Epidermal melanocyte (primary cell): ENCODE data around the gene AGBL2.
"Not testable (repeated sequence)": the region's sequence is repeated elsewhere in the genome, so short reads cannot be mapped to it uniquely, and the experiment has no call there.

Experiments
- DNase-seq: peaks from one replicate; pipeline ENCODE4 v3.0.0; 2011; ENCODE audit warnings: low spot score; ENCODE audit not compliant: insufficient read length

Gene AGBL2

GRCh38 chr11:47715082-47715669, at the start of gene AGBL2:
TSS of gene AGBL2 (minus strand) at chr11:47715369. CDS start at chr11:47714650, 719 bp downstream.
- peak; percentile 69 for DNase-seq

- not testable (repeated sequence) for DNase-seq
Measured at GRCh38 chr11:47759291-47759690, 44.1 kb upstream of the AGBL2 start.

- no peak for DNase-seq
Measured at GRCh38 chr11:47756208-47756607, 41.0 kb upstream of the AGBL2 start.

GRCh38 chr11:47750725-47751124, 35.6 kb upstream of the AGBL2 start:
- DNase-seq = no peak

GRCh38 chr11:47742494-47742893, 27.3 kb upstream of the AGBL2 start:
- DNase-seq = not testable (repeated sequence)

GRCh38 chr11:47737817-47738216, 22.6 kb upstream of the AGBL2 start:
- not testable (repeated sequence) for DNase-seq

GRCh38 chr11:47732271-47732670, 17.1 kb upstream of the AGBL2 start:
- no peak for DNase-seq

GRCh38 chr11:47731475-47731874, 16.3 kb upstream of the AGBL2 start:
- DNase-seq = no peak

- DNase-seq = no peak
Measured at GRCh38 chr11:47726878-47727514, 11.8 kb upstream of the AGBL2 start.

GRCh38 chr11:47726118-47726442, 10.9 kb upstream of the AGBL2 start:
- no peak for DNase-seq

- DNase-seq = no peak
Measured at GRCh38 chr11:47725442-47726117, 10.4 kb upstream of the AGBL2 start.

- no peak for DNase-seq
Measured at GRCh38 chr11:47724041-47724729, 9.0 kb upstream of the AGBL2 start.

- DNase-seq = no peak
Measured at GRCh38 chr11:47723041-47723440, 7.9 kb upstream of the AGBL2 start.

GRCh38 chr11:47720651-47721050, 5.5 kb upstream of the AGBL2 start:
- DNase-seq = no peak

GRCh38 chr11:47716692-47717091, 1.5 kb upstream of the AGBL2 start:
- DNase-seq = no peak

GRCh38 chr11:47714554-47715081, 551 bp downstream of the AGBL2 start:
- no peak for DNase-seq

GRCh38 chr11:47711816-47712215, 3.4 kb downstream of the AGBL2 start:
- no peak for DNase-seq

- DNase-seq = no peak
Measured at GRCh38 chr11:47711225-47711624, 3.9 kb downstream of the AGBL2 start.

GRCh38 chr11:47707275-47707786, 7.8 kb downstream of the AGBL2 start:
- DNase-seq = not testable (repeated sequence)

- DNase-seq = no peak
Measured at GRCh38 chr11:47705721-47706120, 9.4 kb downstream of the AGBL2 start.

GRCh38 chr11:47691979-47692378, 23.2 kb downstream of the AGBL2 start:
- DNase-seq = no peak

- no peak for DNase-seq
Measured at GRCh38 chr11:47689480-47689879, 25.7 kb downstream of the AGBL2 start.
